Stimulated activated CD4-positive, alpha-beta T cell treated with anti-CD3 and anti-CD28 coated beads, TNF-alpha, amount 100 ng/mL, for 48 hours (primary cell): ENCODE results near the gene THADA.
"Not testable (repeated sequence)": the region's sequence is repeated elsewhere in the genome, so short reads cannot be mapped to it uniquely, and the experiment has no call there.

Experiments
- DNase-seq, 3 donors: peaks; one replicate each; pipeline ENCODE4 v3.0.0-alpha.2; 2020; ENCODE audit warnings: low read depth in 3 of 3

THADA gene

GRCh38 chr2:43387092-43388062, 208.5 kb downstream of the THADA start:
- no peak for DNase-seq

GRCh38 chr2:43386679-43387078, 209.2 kb downstream of the THADA start:
- not testable (repeated sequence) for DNase-seq

- DNase-seq: no peak
Observed at GRCh38 chr2:43384143-43384542, 211.7 kb downstream of the THADA start.

GRCh38 chr2:43383533-43383932, 212.3 kb downstream of the THADA start:
- no peak for DNase-seq

GRCh38 chr2:43379494-43379893, 216.3 kb downstream of the THADA start:
- DNase-seq: no peak

GRCh38 chr2:43377327-43377726, 218.5 kb downstream of the THADA start:
- no peak for DNase-seq

- DNase-seq: no peak
Observed at GRCh38 chr2:43376523-43377198, 219.2 kb downstream of the THADA start.

- no peak for DNase-seq
Observed at GRCh38 chr2:43375746-43376522, 219.9 kb downstream of the THADA start.

GRCh38 chr2:43372416-43373081, 223.3 kb downstream of the THADA start:
- DNase-seq: no peak

- no peak for DNase-seq
Observed at GRCh38 chr2:43370705-43371104, 225.1 kb downstream of the THADA start.

GRCh38 chr2:43370146-43370545, 225.7 kb downstream of the THADA start:
- no peak for DNase-seq

GRCh38 chr2:43368483-43369385, 227.1 kb downstream of the THADA start:
- DNase-seq: no peak

GRCh38 chr2:43367012-43367782, 228.6 kb downstream of the THADA start:
- DNase-seq: no peak

GRCh38 chr2:43363120-43363519, 232.7 kb downstream of the THADA start:
- DNase-seq: no peak

- no peak for DNase-seq
Observed at GRCh38 chr2:43361286-43361685, 234.6 kb downstream of the THADA start.

GRCh38 chr2:43360137-43360536, 235.7 kb downstream of the THADA start:
- no peak for DNase-seq

GRCh38 chr2:43358410-43359201, 237.2 kb downstream of the THADA start:
- DNase-seq: no peak

- no peak for DNase-seq
Observed at GRCh38 chr2:43356774-43357173, 239.1 kb downstream of the THADA start.

GRCh38 chr2:43355399-43355798, 240.4 kb downstream of the THADA start:
- DNase-seq: no peak
